ENCODE measurements around the gene PDGFC.

- TF ChIP-seq ZBTB21 (CRISPR knock-in tag; IDR thresholded peaks at IDR 0.05) (no peak), KAT8 (CRISPR knock-in tag; IDR thresholded peaks at IDR 0.05) (no peak), ATF1 (CRISPR knock-in tag; IDR thresholded peaks at IDR 0.05) (no peak), NR2F1 (CRISPR knock-in tag; IDR thresholded peaks at IDR 0.05) (no peak), IRF1 (CRISPR knock-in tag; IDR thresholded peaks at IDR 0.05; ENCODE audit: low read depth) (no peak), PHF8 (CRISPR knock-in tag; IDR thresholded peaks at IDR 0.05) (no peak), CREM (IDR thresholded peaks at IDR 0.05) (no peak), CREM (CRISPR knock-in tag; IDR thresholded peaks at IDR 0.05) (no peak), ZNF18 (CRISPR knock-in tag; IDR thresholded peaks at IDR 0.05; ENCODE audit: insufficient replicate concordance) (no peak), CTCF (CRISPR knock-in tag; IDR thresholded peaks at IDR 0.05) (no peak), ZNF792 (CRISPR knock-in tag; IDR thresholded peaks at IDR 0.05) (no peak), POLR2A (IDR thresholded peaks at IDR 0.05; ENCODE audit: insufficient read depth in 1 of 2, low read depth in 2 of 2, low read length in 2 of 2) (no peak), ZNF75D (CRISPR knock-in tag; IDR thresholded peaks at IDR 0.05; ENCODE audit: borderline replicate concordance) (no peak), MEIS2 (CRISPR knock-in tag; IDR thresholded peaks at IDR 0.05) (no peak)
Observed at GRCh38 chr4:156958276-156959074, 13.1 kb downstream of the PDGFC start.

All from HepG2 (cell line).